SU-DHL-6 (cell line): ENCODE data around the gene SERINC5.
"Not testable (repeated sequence)": the region's sequence is repeated elsewhere in the genome, so short reads cannot be mapped to it uniquely, and the experiment has no call there.

Experiments used
- CTCF ChIP-seq: fragments of 200-600 bp; sonication (generic); IDR thresholded peaks from one replicate; pipeline ENCODE4 v1.5.1; 2017; ENCODE audit warnings: antibody characterized with exemption, mild to moderate bottlenecking, low read length, moderate library complexity; ENCODE audit not compliant: insufficient read depth, poor library complexity, severe bottlenecking
- EZH2phosphoT487 ChIP-seq: fragments of 200-600 bp; sonication (generic), shearing (Covaris generic); conservative IDR thresholded peaks from 2 replicates; pipeline ENCODE4 v1.6.1; 2018; ENCODE audit warnings: mild to moderate bottlenecking, antibody characterized with exemption, low read length, moderate library complexity, mixed read lengths

GRCh38 chr5:80136798-80137197 is 119.0 kb downstream of the SERINC5 start:
- TF ChIP-seq CTCF, EZH2phosphoT487: not testable (repeated sequence)
